ENCODE data around the gene PDCD6IP. TPM values are rescaled to one million over a fixed set of nuclear protein-coding genes. Genes with fewer than 3 reads are reported as not detected.

PDCD6IP gene
- total RNA-seq, 2 donors from 2014 or later: 165 to 251 TPM

- H3K36me3 ChIP-seq: no peaks in the 10 kb centered on the region
- no peak overlapping the region for H3K27ac ChIP-seq
- DNase-seq (ENCODE audit: low spot score): no peak
- no peaks in the 10 kb centered on the region for H3K9me3 ChIP-seq
- no peaks in the 10 kb centered on the region for H3K4me1 ChIP-seq (replicated peaks)
- TF ChIP-seq CTCF (IDR thresholded peaks at IDR 0.05) (no peak), POLR2A (IDR thresholded peaks at IDR 0.05) (no peak), POLR2AphosphoS5 (IDR thresholded peaks at IDR 0.05) (no peak)
- H3K4me3 ChIP-seq: no peak overlapping the region
- intact Hi-C loops (cut with DNase I): no loop called here
- H3K27me3 ChIP-seq (replicated peaks; ENCODE audit: insufficient read depth): no peaks in the 10 kb centered on the region
- WGBS: 89% methylated on average over 1 of the region's 1 CpG
Measured at GRCh38 chr3:33823821-33824220, 25.4 kb downstream of the PDCD6IP start.

- no peak overlapping the region for H3K4me3 ChIP-seq
- TF ChIP-seq POLR2AphosphoS5 (IDR thresholded peaks at IDR 0.05): no peak
- no peak for TF ChIP-seq POLR2A (IDR thresholded peaks at IDR 0.05)
- TF ChIP-seq CTCF (IDR thresholded peaks at IDR 0.05): no peak
- H3K4me1 ChIP-seq (replicated peaks): no peaks in the 10 kb centered on the region
- WGBS: 87% methylated on average over 5 of the region's 5 CpGs
- no peak overlapping the region for H3K27ac ChIP-seq
- no peaks in the 10 kb centered on the region for H3K9me3 ChIP-seq
- H3K36me3 ChIP-seq: no peaks in the 10 kb centered on the region
- H3K27me3 ChIP-seq (replicated peaks; ENCODE audit: insufficient read depth): no peaks in the 10 kb centered on the region
- DNase-seq (ENCODE audit: low spot score): no peak
- intact Hi-C loops (cut with DNase I): no loop called here
Measured at GRCh38 chr3:33825111-33825510, 26.7 kb downstream of the PDCD6IP start.

- no peaks in the 10 kb centered on the region for H3K9me3 ChIP-seq
- no peak overlapping the region for H3K27ac ChIP-seq
- TF ChIP-seq CTCF (IDR thresholded peaks at IDR 0.05): no peak
- TF ChIP-seq POLR2A (IDR thresholded peaks at IDR 0.05): no peak
- TF ChIP-seq POLR2AphosphoS5 (IDR thresholded peaks at IDR 0.05): no peak
- DNase-seq (ENCODE audit: low spot score): no peak
- H3K27me3 ChIP-seq (replicated peaks; ENCODE audit: insufficient read depth): no peaks in the 10 kb centered on the region
- no peak overlapping the region for H3K4me3 ChIP-seq
- no peaks in the 10 kb centered on the region for H3K4me1 ChIP-seq (replicated peaks)
- 89% methylated on average over 1 of the region's 1 CpG for WGBS
- no peaks in the 10 kb centered on the region for H3K36me3 ChIP-seq
- intact Hi-C loops (cut with DNase I): no loop called here
Measured at GRCh38 chr3:33826206-33826605, 27.8 kb downstream of the PDCD6IP start.

GRCh38 chr3:33826688-33827087, 28.3 kb downstream of the PDCD6IP start:
- DNase-seq (ENCODE audit: low spot score): no peak
- Histone ChIP-seq H3K4me1 (replicated peaks) (no peaks in the 10 kb centered on the region), H3K9me3 (no peaks in the 10 kb centered on the region), H3K4me3 (no peak overlapping the region), H3K27ac (no peak overlapping the region), H3K27me3 (replicated peaks; ENCODE audit: insufficient read depth) (no peaks in the 10 kb centered on the region), H3K36me3 (no peaks in the 10 kb centered on the region)
- whole genome bisulfite sequencing: 98% methylated on average over 1 of the region's 1 CpG
- intact Hi-C loops (cut with DNase I): no loop called here
- TF ChIP-seq POLR2A (IDR thresholded peaks at IDR 0.05): no peak
- TF ChIP-seq CTCF (IDR thresholded peaks at IDR 0.05): no peak

GRCh38 chr3:33829720-33830119, 31.3 kb downstream of the PDCD6IP start:
- no peaks in the 10 kb centered on the region for H3K27me3 ChIP-seq (replicated peaks; ENCODE audit: insufficient read depth)
- no peaks in the 10 kb centered on the region for H3K9me3 ChIP-seq
- no peak overlapping the region for H3K27ac ChIP-seq
- no peaks in the 10 kb centered on the region for H3K4me1 ChIP-seq (replicated peaks)
- no peaks in the 10 kb centered on the region for H3K36me3 ChIP-seq
- H3K4me3 ChIP-seq: no peak overlapping the region
- DNase-seq (ENCODE audit: low spot score): no peak
- intact Hi-C loops (cut with DNase I): no loop called here
- WGBS: 93% methylated on average over 2 of the region's 2 CpGs
- TF ChIP-seq CTCF (IDR thresholded peaks at IDR 0.05) (no peak), POLR2AphosphoS5 (IDR thresholded peaks at IDR 0.05) (no peak), POLR2A (IDR thresholded peaks at IDR 0.05) (no peak)

Measured in prostate gland (tissue), 2 donors.